Mucosa of descending colon (tissue), 3 donors: ENCODE data around the gene MARCHF2. TPM values are rescaled to one million over a fixed set of nuclear protein-coding genes. Genes with fewer than 3 reads are reported as not detected.
A peak's percentile ranks its signal among the peaks of the same experiment; 100 is the strongest.

Experiments used
- microRNA-seq: library from miRNA; unstranded; fragments of <30 nt; microRNA quantifications from one replicate; pipeline ENCODE4, GENCODE V29; 2019
- total RNA-seq, 3 donors: library from RNA; stranded (reverse); fragmentation: NEBNext Ultra II Directional in 2 of 3; extraction: Animal tissue kit (Norgen Biotek cat#: 25700) in 2 of 3; gene quantifications; one replicate each; pipeline versions ENCODE4 v1.2.1 to v1.2.4, GENCODE V29; 2021 to 2023
- donor health status: DM: no; HTN: no; CAD: no; lungs with moderate emphysema.
- donor health status: DM: no; HTN: no; CAD: no.
- donor health status: DM: no; HTN: yes; CAD: no.

MARCHF2 gene
- total RNA-seq, 3 donors from 2014 or later = 27.2 to 62.0 (median 33.8) TPM

Small RNA genes within 50 kb of the gene (microRNA-seq; reads per million reads assigned to microRNA genes)
- 5.6 reads per million, percentile 25 among the genes with 10 or more reads in this experiment for gene MIR4999

Other genes starting within 250 kb of the MARCHF2 start
- 10 to 100 TPM in 1 of 3 donors, 1 to 10 TPM in 2; 3.1 to 37.1 (median 4.2) TPM for gene CERS4, start 203.9 kb upstream of the MARCHF2 start, total RNA-seq
- gene CD320, start 104.9 kb upstream of the MARCHF2 start, total RNA-seq = 10 to 100 TPM; 33.2 to 45.8 (median 41.7) TPM
- 10 to 100 TPM; 35.3 to 65.9 (median 35.5) TPM for gene NDUFA7, start 91.9 kb upstream of the MARCHF2 start, total RNA-seq
- 1,000 to 10,000 TPM; 1,101 to 1,558 (median 1,449) TPM for gene RPS28, start 91.8 kb upstream of the MARCHF2 start, total RNA-seq
- gene KANK3, start 70.0 kb upstream of the MARCHF2 start, total RNA-seq = 10 to 100 TPM in 1 of 3 donors, 1 to 10 TPM in 2; 2.0 to 10.1 (median 3.3) TPM
- gene ANGPTL4, start 49.1 kb upstream of the MARCHF2 start, total RNA-seq = 1 to 10 TPM; 2.8 to 9.5 (median 2.9) TPM
- 100 to 1,000 TPM; 100 to 131 (median 103) TPM for gene RAB11B, start 22.9 kb upstream of the MARCHF2 start, total RNA-seq
- gene HNRNPM, start 31.7 kb downstream of the MARCHF2 start, total RNA-seq = 100 to 1,000 TPM; 116 to 181 (median 149) TPM
- gene PRAM1, start 89.3 kb downstream of the MARCHF2 start, total RNA-seq = 1 to 10 TPM; 1.1 to 1.5 (median 1.2) TPM
- 10 to 100 TPM; 22.2 to 22.7 (median 22.3) TPM for gene ZNF414, start 100.9 kb downstream of the MARCHF2 start, total RNA-seq
- 10 to 100 TPM in 2 of 3 donors, 1 to 10 TPM in 1; 8.5 to 26.5 (median 21.0) TPM for gene MYO1F, start 164.1 kb downstream of the MARCHF2 start, total RNA-seq
- 10 to 100 TPM in 1 of 3 donors, 1 to 10 TPM in 2; 4.6 to 23.5 (median 7.1) TPM for gene ADAMTS10, start 197.4 kb downstream of the MARCHF2 start, total RNA-seq
- not detected for gene NFILZ, start 217.3 kb downstream of the MARCHF2 start, total RNA-seq